NT2/D1 (cell line): ENCODE data around the gene KRTAP9-2.
"Not testable (repeated sequence)": the region's sequence is repeated elsewhere in the genome, so short reads cannot be mapped to it uniquely, and the experiment has no call there.

Experiments
- SUZ12 ChIP-seq: IDR thresholded peaks from 2 replicates; pipeline ENCODE4 v1.6.1; 2011; ENCODE audit not compliant: insufficient read length, insufficient read depth; ENCODE audit errors: extremely low read depth
- ZNF274 ChIP-seq: IDR thresholded peaks from 2 replicates; pipeline ENCODE4 v1.6.1; 2011; ENCODE audit warnings: mild to moderate bottlenecking, low read depth, low read length

DNA sequence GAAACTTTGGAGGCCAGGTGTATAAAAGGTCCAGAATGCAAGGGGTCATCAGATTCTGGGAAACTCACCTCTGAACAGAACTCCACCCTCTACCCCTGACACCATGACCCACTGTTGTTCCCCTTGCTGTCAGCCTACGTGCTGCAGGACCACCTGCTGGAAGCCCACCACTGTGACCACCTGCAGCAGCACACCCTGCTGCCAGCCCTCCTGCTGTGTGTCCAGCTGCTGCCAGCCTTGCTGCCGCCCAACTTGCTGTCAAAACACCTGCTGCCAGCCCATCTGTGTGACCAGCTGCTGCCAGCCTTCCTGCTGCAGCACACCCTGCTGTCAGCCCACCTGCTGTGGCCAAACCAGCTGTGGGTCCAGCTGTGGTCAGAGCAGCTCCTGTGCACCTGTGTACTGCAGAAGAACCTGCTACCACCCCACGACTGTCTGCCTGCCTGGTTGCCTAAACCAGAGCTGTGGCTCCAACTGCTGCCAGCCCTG, 11.5 kb downstream of the KRTAP9-2 start, which contains the start of gene KRTAP9-8:
- not testable (repeated sequence) for TF ChIP-seq SUZ12, ZNF274
